Endometrial microvascular endothelial cells (primary cell): ENCODE results near the gene CRYBB2. TPM values are rescaled to one million over a fixed set of nuclear protein-coding genes. Genes with fewer than 3 reads are reported as not detected.
"Not testable (repeated sequence)": the region's sequence is repeated elsewhere in the genome, so short reads cannot be mapped to it uniquely, and the experiment has no call there.

Experiments used
- in situ Hi-C: cut with HindIII; loops from 2 replicates; pipeline ENCODE4 v1.10.0; 2017; ENCODE audit warnings: low sequenced_read_pairs, low pct_unique_long_range_greater_than_20kb; ENCODE audit errors: inconsistent ontology term
- total RNA-seq: library from RNA; depleted of rRNA; stranded (reverse); fragments of >200 nt; gene quantifications from one replicate; pipeline ENCODE4 v1.2.3, GENCODE V29; 2015; ENCODE audit errors: inconsistent ontology term

CRYBB2 gene
- total RNA-seq, 1 donor from 2014 or later = not detected

GRCh38 chr22:25223269-25223850 lies 3.9 kb downstream of the CRYBB2 start:
- in situ Hi-C loops = no loop called here

GRCh38 chr22:25228822-25229221 lies 9.4 kb downstream of the CRYBB2 start:
- in situ Hi-C loops = no loop called here

DNA sequence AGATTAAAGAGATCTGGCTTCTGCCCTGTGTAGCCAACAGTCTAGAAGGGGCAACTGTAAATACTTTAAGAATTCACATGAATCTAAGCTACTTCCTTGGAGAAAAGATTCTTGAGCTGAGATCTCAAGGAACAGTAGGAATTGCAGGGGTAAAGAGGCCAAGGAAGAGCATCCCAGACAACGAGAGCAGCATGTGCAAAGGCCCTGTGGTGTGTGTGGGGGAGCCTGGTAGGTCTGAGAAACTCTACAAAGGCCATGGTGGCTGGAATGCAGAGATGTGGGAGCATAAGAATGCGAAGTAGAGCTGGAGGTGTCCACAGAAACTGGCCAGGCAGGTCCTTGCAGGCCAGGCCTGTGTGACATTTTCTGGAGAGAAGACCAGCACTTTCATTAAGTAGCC lies 11.3 kb downstream of the CRYBB2 start:
- in situ Hi-C loops = not testable (repeated sequence)

DNA sequence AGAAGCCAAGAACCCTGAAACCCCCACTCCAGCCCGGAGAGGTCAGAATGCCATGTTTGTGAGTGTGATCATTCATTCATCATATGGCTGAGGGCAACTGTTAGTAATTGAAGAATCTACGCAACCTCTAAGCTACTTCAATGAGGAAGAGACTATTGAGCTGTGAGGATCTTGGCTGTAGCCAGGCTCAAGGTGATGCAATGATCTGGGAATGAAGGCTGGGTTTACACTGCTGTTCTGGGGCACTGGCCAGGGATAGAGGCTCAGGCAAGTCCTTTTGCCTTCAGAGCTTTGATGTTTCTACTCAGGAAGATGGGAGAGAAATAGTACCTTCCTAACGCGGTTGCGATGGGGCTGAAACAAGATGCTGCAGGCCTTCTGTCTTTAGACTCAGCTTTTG lies 12.9 kb downstream of the CRYBB2 start:
- in situ Hi-C loops = no loop called here

- in situ Hi-C loops = not testable (repeated sequence)
Measured at GRCh38 chr22:25233706-25234105, 14.3 kb downstream of the CRYBB2 start.

GRCh38 chr22:25235547-25236290 lies 16.3 kb downstream of the CRYBB2 start:
- in situ Hi-C loops = no loop called here

GRCh38 chr22:25236417-25236816 lies 17.0 kb downstream of the CRYBB2 start:
- in situ Hi-C loops = no loop called here

- in situ Hi-C loops = no loop called here
Measured at GRCh38 chr22:25237503-25237902, 18.1 kb downstream of the CRYBB2 start.

GRCh38 chr22:25238058-25238457 lies 18.6 kb downstream of the CRYBB2 start:
- in situ Hi-C loops = not testable (repeated sequence)

DNA sequence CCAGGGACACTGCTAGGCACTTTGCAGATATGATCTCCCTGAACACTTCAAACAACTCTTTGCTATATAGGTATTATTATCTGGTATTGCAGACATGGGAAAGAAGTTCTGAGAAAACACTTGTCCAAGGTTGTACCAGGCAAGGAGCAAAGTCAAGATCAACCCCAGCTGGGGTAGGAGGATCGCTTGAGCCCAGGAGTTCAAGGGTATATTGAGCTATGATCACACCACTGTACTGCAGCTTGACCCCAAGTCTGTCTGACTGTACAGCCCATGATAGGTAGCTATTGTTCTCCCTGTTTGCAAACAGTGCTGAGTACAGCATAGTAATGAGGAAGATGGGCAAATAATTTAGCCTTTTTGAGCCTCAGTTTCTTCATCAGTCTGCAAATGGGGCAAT lies 35.7 kb downstream of the CRYBB2 start:
- in situ Hi-C loops = not testable (repeated sequence)

GRCh38 chr22:25267567-25267966 lies 48.1 kb downstream of the CRYBB2 start:
- in situ Hi-C loops = not testable (repeated sequence)

- in situ Hi-C loops = not testable (repeated sequence)
Measured at GRCh38 chr22:25268902-25269301, 49.5 kb downstream of the CRYBB2 start.

GRCh38 chr22:25270061-25270460 lies 50.6 kb downstream of the CRYBB2 start:
- in situ Hi-C loops = not testable (repeated sequence)

DNA sequence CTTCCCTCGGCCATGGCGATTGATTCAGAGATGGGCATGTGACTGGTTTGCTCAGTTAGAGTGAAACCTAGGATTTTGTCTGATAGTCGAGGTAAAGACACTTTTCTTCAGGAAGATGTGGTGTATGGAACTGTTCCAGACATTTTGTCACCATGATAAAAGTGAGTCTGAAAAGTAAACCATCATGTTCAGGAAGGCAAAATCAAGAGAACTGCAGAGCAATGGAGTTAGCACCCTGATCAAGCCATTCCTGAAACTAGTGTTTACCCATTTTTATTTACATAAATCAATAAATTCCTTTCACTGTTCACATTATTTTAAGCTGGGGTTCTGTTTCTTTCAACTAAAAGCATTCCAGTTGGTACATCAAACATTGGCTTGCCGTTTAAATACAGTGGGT lies 53.8 kb downstream of the CRYBB2 start:
- in situ Hi-C loops = not testable (repeated sequence)

- in situ Hi-C loops = not testable (repeated sequence)
Measured at GRCh38 chr22:25273928-25274327, 54.5 kb downstream of the CRYBB2 start.

GRCh38 chr22:25280118-25280517 lies 60.7 kb downstream of the CRYBB2 start:
- in situ Hi-C loops = not testable (repeated sequence)

Other genes starting within 250 kb of the CRYBB2 start
- gene CRYBB3, start 19.8 kb upstream of the CRYBB2 start, total RNA-seq = not detected